ENCODE results near the gene MISP.

MISP gene

GRCh38 chr19:747432-748273 lies 3.3 kb upstream of the MISP start:
- FAIRE-seq = no peak

DNA sequence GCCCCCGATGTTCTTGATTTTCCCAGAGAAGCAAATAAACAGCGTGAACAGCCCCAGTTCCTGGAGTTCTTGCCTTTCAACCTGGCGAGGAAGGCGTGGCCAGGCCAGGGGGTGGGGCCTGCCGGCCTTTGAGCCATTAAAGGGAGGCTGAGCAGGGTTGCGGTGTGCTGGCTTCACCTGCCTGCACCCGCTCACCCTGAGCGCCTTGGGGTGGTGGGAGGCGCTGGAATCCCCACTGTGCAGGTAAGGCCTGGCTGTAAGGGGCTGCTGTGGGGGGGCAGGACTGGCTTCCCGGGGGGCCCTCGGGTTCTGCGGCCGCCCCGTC lies 2.7 kb upstream of the MISP start:
- no peak for FAIRE-seq

- no peak for FAIRE-seq
These were observed 1.1 kb upstream of the MISP start for GRCh38 chr19:749811-750210.

DNA sequence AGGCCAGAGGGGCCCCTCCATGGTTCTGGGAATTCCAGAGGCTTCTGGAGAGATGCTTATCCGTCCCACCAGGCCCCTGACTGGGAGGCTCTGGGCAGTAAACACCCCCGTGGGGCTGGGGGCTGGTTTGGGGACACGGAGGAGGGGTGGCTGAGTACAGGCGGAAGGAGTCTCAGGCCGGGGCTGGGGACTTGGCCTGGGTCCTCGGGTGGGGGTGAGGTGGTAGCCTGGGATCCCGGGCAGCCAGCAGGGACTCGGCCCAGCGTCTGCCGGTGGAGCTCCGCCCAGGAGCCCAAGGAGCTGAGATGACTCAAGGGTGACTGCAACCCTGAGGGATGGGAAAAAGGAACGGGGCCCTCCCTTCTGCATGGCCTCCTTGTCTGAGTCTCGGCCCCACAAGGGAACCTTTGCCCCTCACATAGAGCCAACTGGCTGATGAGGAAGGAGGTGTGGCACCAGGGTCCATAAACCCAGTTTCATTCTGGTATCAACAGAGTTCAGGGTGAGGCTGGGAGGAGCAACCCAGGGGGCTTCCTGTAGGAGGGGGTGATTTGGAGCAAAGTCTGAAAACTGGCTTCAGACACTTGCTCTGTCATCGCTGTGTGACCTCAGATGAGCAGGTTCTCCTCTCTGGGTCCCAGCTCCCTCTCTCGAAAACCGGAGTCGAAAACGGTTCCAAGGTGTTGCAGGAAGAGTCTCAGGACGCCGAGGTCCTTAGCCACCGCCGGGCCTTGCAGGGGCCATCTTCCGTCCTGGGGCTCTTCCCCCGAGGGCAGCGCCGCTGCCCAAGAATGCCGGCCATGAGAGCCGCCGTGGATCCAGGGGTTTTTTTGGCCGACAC lies 809 bp downstream of the MISP start:
- no peak for FAIRE-seq

DNA sequence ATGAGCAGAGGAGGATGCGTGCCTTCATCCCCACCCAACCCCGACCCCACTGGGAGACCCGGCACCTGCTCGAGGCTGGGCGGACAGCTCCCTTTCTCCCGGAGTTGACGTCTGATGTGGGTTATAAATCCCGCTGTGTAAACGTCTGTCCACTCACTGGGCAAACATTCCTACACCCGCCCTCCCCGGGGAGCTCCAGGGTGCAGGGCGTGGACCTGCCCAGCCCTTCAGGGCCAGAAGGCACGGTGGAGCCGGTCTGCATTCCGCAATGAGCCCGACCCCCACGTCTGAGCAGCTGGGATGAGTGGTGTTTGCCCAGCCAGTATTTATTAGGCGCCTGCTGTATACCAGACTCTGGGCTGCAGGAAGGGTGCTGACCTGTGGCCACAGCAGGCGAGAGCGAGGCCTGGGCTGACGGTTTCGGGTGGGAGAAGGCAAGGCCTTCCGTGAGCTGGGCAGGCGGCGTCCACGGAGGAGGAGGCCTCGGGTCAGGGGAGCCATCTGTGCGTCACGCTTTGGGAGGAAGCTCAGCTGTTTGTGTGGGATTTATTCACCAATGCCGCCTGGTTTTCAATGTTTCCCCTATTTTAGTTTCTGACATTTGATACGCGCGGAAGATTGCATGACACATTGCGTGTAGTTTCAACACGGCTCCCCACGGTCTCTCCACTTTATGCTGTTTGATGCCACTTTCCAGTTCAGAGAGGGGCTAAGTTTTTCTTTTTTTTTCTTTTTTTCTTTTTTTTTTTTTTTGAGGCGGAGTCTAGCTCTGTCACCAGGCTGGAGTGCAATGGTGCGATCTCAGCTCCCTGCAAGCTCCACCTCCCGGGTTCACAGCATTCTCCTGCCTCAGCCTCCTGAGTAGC lies 2.0 kb downstream of the MISP start:
- peak; percentile 25 for FAIRE-seq

DNA sequence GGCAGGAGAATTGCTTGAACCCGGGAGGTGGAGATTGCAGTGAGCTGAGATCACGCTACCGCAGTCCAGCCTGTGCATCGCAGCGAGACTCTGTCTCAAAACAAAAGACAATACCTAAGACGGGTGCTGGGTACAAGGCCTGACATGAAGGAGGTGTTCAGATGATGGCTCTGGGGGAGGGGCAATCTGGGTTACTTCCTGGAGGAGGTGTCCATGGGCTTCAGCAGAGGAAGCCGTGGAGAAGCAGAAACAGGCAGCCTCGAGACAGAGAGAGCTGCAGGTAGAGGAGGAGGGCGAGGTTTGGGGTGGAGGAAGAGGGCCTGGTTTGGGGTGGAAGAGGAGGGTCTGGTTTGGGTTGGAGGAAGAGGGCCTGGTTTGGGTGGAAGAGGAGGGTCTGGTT lies 3.6 kb downstream of the MISP start:
- FAIRE-seq = no peak

GRCh38 chr19:755063-755462 lies 4.2 kb downstream of the MISP start:
- FAIRE-seq = no peak

DNA sequence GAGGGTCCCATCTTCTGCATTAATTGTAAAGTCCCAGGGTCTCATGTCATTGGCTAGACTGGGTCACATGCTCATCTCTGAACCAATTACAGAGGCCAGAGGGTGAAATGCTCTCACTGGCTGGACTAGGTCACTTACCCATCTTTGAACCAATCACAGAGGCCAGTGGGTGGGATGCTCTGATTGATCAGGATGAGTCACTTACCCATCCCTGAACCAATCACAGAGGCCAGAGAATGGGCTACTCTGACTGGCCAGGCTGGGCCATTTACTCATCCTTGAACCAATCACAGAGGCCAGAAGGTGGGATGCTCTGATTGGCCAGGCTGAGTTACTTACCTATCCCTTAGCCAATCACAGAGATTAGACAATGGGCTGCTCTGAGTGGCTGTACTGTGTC lies 5.3 kb downstream of the MISP start:
- FAIRE-seq = no peak

GRCh38 chr19:756821-757688 lies 6.1 kb downstream of the MISP start:
- FAIRE-seq = no peak

DNA sequence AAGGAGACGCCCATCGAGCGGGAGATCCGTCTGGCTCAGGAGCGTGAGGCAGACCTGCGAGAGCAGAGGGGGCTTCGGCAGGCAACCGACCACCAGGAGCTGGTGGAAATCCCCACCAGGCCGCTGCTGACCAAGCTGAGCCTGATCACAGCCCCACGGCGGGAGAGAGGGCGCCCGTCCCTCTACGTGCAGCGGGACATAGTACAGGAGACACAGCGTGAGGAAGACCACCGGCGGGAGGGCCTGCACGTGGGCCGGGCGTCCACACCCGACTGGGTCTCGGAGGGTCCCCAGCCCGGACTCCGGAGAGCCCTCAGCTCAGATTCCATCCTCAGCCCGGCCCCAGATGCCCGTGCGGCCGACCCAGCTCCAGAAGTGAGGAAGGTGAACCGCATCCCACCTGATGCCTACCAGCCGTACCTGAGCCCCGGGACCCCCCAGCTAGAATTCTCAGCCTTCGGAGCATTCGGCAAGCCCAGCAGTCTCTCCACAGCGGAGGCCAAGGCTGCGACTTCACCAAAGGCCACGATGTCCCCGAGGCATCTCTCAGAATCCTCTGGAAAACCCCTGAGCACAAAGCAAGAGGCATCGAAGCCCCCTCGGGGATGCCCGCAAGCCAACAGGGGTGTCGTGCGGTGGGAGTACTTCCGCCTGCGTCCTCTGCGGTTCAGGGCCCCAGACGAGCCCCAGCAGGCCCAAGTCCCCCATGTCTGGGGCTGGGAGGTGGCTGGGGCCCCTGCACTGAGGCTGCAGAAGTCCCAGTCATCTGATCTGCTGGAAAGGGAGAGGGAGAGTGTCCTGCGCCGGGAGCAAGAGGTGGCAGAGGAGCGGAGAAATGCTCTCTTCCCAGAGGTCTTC lies 7.1 kb downstream of the MISP start:
- no peak for FAIRE-seq

DNA sequence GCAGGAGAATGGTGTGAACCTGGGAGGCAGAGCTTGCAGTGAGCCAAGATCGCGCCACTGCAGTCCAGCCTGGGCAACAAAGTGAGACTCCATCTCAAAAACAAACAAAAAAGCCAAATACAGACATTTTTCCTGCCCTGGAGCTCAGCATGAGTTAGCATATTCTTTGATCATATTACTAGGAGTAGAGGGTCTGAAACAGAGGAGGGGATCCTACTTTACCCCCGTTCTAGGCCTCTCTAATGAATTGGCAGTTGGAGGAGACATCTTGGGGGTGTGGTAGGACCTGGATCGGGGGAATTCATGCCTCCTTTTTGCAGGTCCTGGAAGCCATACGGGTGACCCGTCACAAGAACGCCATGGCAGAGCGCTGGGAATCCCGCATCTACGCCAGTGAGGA lies 12.3 kb downstream of the MISP start:
- no peak for FAIRE-seq

DNA sequence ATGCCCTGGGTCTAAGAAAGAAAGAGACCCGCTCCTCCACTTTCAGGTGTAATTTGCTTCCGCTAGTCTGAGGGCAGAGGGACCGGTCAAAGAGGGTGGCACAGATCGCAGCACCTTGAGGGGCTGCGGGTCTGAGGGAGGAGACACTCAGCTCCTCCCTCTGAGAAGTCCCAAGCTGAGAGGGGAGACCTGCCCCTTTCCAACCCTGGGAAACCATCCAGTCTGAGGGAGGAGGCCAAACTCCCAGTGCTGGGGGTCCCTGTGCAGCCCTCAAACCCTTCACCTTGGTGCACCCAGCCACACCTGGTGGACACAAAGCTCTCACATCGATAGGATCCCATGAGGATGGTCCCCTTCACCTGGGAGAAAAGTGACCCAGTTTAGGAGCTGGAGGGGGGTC lies 13.0 kb downstream of the MISP start:
- FAIRE-seq = no peak

DNA sequence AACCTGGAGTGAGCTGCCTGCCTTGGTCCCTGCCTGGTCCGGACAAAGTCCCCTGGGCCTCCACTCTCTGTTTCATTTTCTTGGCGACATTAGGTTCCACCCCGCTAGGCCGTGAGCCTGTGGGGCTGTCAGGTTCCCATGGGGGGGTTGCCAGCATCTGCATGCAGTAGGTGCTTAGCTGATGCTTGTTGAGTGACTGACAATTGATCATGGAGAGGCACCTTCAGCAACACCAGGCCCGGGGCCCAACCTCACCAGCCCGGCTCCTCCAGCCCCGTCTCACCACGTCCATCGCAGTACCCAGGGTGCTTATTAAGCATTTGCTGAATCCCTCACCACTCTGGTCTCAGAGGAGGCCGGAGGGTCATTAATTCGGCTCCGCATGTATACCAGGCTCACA lies 13.4 kb downstream of the MISP start:
- no peak for FAIRE-seq

DNA sequence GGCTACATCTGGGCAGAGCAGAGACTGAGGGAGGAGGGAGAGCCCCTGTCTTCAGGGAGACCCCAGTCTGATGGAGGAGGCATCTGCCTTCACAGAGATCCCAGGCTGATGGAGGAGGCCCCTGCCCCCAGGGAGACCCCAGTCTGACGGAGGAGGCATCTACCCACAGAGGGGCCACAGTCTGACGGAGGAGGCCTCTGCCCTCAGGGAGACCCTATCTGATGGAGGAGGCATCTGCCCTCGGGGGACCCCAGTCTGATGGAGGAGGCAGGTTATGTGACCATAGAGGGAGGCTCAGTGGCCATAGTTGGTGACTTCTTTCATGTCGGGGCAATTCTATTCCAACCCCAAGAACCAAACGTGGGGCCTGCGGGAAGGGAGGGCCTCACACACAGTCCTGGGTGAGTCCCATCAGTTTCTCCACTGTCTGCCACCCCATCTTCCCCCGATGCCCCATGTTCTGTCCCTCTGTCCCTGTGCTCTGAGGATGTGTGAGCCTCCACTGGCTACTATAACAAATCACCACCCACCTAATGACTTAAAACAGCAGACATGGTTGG lies 14.3 kb downstream of the MISP start:
- FAIRE-seq = no peak

DNA sequence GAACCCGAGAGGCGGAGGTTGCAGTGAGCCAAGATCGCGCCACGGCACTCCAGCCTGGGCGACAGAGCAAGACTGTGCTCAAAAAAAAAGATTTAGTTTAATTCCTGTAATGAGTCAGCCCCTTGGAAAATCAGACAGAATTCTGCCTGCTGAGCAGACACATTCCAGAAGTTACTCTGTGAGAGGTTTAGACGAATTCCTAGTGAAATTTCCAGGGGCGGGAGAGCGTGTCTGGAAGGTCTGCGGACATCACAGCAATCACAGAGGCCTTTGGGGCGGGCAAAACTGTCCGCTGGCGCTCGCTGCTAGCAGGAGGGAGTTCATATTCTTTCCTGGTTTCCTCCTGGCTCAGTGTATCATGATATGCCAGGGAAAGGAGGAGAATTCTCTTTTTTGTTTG lies 17.5 kb downstream of the MISP start:
- peak; percentile 69 for FAIRE-seq

DNA sequence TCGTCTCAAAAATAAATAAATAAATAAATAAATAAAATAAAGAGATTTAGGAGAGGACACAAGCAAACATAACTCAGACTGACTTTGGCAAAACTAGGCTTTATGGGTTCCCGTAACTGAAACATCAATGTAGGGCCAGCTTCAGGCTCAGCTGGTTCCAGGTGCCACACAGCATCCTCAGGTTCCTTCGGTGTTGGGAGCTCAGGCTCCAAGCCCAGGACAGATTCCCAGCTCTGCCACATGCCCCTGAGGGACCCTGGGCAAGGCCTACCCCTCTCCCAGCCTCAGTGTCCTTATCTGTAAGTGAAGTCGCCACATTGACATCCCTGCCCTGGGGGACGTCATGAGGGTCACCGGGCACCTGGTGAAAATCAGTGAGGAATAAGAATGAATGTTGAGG lies 18.7 kb downstream of the MISP start:
- no peak for FAIRE-seq

- no peak for FAIRE-seq
These were observed 20.4 kb downstream of the MISP start for GRCh38 chr19:771332-771785.

- no peak for FAIRE-seq
These were observed 21.2 kb downstream of the MISP start for GRCh38 chr19:772063-772462.

DNA sequence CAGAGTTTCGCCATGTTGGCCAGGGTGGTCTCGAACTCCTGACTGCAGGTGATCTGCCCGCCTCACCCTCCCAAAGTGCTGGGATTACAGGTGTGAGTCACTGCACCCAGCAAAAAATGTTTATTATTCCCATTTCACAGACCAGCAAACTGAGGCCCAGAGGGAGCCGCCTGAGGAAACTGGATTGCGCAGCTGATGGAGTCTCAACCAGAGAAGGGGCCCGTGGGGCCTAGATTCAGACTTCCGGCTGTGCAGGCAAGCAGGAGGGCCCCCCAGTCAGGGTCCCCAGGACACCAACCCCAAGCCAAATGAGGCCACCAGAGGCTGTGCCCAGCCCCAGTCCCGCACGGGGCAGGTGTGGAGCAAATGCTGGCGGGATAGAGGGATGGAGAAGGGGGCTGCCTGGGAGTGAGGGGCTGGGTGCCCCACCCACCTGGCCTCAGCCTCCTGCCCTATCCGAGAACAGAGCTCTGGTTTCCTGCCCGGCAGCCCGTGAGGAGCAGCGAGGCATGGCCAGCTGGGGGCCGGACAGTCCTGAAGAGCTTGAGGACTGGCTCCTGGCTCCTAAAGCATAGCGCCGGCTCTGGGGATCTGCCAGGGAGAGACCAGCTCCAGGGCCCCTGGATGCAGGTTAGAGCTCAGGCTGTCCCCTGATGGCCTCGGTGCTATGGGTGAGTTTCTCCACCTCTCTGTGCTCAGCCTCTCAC lies 22.0 kb downstream of the MISP start:
- FAIRE-seq = no peak

- FAIRE-seq = no peak
These were observed 25.6 kb downstream of the MISP start for GRCh38 chr19:776549-776948.
